ENCODE results near the gene VTA1. TPM values are rescaled to one million over a fixed set of nuclear protein-coding genes. Genes with fewer than 3 reads are reported as not detected.

The VTA1 gene
- total and polyA plus RNA-seq, 2 of the 8 experiments (the other 6 are each of a cell fraction or from before 2014, with no cell fraction given), result 63.6 to 67.0 TPM

DNA sequence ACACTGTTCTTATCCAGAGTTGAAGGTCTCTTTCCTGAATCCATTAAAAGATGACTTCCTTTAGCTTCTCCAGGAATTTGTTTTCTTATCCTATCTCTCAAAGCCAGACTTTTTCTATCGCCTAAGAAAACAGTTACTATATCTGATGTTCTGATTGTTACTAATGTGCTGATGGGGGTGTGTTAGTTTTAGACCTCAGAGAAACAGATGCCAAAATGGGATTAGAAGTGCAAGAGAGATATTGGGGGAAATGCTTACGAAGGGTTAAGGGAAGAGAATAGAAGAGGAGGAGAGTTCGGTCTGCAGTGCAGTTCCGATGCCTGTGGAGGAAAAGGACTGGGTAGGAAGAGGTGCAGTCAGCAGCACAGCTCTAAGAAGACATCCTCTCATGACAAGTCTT is 119.0 kb downstream of the VTA1 start (continued):
- TF ChIP-seq POU5F1 (IDR thresholded peaks at IDR 0.05; ENCODE audit: low read depth, low read length) (no peak), RXRA (IDR thresholded peaks at IDR 0.05; ENCODE audit: insufficient read depth, low read depth, low read length) (no peak)

Data from H1 (cell line).